Cortex of kidney (tissue), 1 donor: Measurements from ENCODE around the gene CHCHD6.

Experiments
- DNase-seq: peaks from one replicate; lab custom pipeline; 2025; lab: John Stamatoyannopoulos, UW

CHCHD6 gene

DNA sequence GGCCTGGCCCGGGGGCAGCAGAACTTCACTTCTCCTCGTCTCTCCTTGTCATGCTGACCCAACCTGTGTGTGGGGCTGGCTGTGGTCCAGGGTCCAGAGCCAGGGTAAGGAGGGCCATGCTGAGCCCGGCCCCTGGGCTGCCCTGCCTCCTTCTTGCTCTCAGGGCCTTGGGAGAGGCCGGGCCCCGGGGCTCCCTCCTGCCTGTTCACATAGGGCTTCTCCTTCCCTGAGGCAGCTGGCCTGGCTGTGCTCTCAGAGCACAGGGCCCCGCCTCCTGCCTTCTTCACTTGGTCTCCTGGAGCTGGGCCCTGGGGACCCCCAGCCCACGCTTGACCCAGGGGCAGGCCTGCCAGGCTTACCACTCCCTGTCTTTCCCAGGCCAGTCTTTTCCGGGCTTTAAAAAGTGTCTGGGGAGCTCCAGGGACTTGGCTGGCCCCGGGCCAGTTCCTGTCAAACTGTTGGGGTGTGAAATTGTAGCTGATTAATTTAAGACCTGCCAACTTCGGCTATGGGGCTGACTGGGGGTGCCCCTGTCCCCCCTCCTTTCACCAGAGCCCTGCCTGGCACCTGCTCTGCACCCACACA lies 290.7 kb downstream of the CHCHD6 start:
- no peak for DNase-seq

DNA sequence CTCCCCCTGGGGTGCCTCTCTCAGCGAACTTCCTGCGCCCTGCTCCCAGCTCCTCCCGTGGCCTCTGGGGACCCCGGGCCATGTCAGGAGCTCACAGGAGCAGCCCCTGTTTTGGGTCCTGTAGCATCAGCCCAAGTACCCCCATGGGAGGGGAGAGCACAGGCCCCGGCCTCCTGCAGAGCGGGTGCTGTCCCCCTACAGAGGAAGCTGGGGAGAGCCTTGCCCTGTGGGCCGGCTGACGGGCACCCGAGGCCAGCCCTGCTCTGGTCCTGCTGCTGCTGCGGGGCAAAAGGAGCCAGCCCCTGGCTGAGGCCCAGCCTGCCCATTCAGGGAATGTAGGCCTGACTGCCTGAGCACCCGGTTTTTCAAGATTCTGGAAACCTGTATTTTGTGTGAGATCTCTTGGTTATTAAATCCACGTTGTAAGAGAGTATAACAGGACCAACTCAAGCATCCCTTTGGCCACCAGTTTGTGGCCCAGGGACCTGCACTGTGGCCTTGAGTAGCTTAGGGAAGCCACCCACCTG lies 291.3 kb downstream of the CHCHD6 start:
- DNase-seq, result no peak

DNA sequence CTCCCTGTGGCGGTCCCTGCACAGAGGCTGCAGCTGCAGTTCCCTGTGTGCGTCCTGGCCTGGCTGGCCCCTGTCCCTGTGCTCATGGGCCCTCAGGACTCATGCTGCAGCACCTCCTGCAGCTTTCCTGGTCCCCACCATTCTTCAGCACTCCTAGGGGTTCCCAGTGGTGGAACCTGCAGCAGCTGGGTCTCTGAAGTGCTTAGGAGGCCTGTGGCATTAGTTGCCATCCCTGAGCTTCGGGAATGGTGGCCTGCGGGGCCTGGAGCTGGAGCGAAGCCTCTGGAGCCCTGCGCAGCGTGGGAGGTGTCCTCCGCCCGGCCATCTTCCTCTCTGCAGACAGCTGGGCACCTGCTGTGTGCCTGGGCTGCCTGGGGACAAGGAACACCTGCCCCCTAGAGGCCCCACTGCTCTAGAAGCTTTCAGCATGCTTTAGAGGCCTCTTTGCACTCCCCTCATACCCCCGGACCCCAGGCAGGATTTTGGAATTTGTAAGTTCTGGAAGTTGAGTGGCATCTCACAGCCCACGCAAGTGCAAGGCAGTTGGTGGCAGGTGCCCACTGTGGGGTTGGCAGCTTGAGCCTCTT lies 292.0 kb downstream of the CHCHD6 start:
- DNase-seq, result no peak

DNA sequence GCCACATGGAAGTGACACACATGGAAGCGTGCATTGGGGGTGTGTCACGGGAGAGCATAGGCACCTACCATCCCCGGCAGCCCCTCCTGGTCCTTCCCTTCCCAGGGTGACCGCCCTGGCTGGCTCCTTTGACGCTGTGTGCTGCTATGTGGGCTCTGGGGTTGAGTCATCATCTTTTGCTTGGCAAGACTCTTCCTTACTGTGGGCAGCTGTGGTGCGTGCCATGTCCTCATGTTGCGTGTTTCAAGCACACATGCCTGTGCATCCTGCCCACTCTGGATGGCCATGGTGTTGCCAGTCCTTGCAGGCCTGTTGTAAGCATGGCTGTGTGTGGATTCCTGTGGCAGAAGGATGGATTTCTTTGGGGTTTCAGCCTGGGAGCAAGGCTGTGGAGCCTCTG lies 292.9 kb downstream of the CHCHD6 start:
- DNase-seq, result no peak

DNA sequence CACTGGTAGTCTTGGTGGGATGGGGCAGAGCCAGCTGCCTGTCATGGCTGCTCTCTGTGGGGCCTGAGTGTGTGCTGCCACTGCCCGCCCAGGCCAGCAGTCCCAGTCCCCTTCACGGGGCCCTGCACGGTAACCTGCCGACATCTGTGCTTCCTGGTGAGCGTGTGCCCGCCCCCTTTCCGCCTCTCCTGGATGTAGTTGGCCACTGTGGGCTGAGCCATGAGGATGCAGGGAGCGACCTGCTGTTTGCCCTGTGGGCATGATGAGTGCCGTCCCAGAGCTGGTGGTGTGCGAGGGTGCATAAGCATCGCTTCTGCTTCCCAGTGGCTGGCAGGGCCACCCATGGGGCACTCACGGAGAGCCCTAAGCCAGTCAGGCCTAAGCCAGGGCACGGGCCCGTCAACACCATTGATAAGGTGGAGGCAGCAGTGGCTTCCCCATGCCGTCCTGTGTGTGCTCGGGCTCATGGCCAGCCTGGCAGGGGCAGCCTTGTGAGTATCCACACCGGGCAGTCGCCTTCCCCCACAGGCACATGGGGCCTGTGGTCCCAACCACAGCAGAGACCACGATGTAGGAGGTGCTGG lies 293.5 kb downstream of the CHCHD6 start:
- no peak for DNase-seq

DNA sequence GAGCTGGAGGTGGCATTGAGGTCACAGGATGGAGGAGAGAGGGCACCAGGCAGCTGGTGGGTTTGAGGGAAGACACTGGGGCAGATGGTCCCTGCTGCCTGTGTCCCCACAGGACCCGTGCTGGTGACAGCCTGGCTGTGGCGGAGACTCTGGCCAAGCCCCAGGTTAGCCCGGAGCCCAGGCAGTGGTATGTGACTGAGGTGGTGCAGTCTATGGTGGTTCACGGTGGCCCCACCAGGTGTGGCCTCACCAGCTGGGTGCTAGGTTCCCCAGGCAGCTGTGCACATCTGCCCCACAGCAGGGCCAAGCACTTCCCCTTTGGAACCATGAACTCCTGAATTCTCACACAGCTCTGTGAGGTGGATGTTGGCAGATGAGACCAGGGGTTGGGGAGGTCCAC lies 294.3 kb downstream of the CHCHD6 start:
- no peak for DNase-seq

DNA sequence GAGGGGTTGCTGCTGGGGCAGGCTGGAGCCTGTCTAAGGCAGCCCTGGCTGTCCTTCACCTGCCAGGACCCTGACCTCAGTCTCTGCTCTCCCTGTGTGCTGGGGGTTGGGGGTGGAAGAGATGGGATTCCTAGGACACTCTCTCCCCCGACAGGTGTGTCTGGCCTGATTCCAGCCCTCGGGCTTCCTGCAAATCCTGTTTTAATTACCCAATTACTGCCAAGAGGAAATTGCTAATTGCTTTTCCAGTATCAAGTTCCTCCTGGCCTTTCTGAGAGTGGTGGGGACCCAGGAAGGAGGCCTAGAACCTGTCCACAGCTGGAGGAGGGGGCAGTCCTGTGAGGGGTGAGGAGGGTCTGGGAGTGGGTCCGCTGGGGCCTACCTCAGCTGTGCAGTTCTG lies 294.7 kb downstream of the CHCHD6 start:
- DNase-seq, result no peak

DNA sequence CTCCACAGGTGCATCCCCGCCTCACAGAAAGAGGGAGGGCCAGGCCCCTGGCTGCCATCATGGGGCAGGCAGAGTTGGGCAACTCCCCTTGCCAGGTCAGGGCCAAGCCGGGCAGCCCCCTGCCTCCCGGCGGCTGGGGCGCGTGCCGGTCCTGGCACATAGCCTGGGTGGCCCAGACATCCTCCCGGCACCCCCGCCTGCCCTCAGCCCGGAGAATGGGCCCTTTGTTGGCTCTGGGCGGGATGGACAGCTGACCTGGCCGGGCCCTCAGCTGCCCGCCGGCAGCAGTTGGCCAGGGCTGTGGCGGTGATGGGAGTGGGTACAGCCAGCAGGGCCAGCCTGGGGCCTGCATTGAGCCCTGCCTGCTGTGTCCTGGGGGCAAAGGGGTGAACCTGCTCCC lies 295.3 kb downstream of the CHCHD6 start:
- no peak for DNase-seq

- no peak for DNase-seq
These were observed 296.1 kb downstream of the CHCHD6 start for GRCh38 chr3:127000119-127000518.

DNA sequence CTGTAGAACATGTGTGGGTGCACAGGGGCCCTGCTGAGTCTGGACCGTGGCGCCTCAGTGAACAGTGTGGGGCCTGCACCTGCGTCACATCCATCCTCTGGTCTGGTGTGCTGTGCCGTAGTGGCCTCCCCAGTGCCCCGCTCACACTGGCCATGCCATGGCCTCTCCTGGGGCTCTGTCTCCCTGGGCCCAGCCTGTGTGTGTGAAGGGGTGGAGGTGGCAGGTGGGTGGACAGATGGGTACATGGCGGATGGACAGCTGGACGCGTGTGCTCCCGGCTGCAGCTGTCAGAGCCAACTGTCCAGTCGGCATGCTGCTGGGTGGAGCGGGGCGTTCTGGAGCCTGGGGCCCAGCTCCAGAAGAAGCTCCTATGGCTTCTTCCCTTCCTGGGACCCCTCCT lies 296.7 kb downstream of the CHCHD6 start:
- DNase-seq, result no peak

DNA sequence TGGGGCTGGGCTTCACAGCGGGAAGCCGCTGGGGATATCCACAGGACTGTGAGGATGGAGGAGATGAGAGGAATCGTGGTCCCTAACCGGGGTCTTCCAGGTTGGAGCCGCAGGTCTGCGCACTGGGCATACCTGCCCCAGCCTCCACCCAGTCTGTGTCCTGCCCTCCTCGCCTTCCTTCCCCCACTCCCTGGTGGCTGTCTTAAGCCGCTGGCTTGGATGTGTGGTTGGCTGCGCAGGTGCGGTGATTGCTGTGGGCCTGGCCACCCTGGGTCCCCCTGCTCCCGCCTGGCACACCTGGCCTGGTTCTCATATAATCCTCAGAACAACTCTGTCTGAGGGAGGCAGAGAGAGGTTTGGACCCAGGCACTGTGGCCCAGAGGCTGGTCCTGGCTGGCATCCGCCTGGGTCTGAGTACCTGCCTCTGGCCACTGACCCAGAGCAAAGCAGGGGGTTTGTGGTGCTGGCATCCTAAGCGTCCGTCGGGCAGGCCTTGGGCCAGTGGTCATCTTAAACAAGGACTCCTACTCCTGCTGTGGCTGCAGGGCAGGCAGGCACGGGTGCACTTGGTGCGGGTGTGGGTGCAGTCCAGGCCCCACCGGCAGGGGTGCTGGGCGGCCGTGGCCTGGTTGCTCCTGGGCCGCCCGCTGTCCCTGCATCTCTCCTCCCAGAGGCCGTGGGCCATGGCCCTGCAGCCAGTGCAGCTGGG lies 297.6 kb downstream of the CHCHD6 start:
- DNase-seq, result no peak

GRCh38 chr3:127002195-127003174 lies 298.4 kb downstream of the CHCHD6 start:
- DNase-seq, result no peak

GRCh38 chr3:127003175-127003555 lies 299.1 kb downstream of the CHCHD6 start:
- no peak for DNase-seq

- no peak for DNase-seq
These were observed 299.7 kb downstream of the CHCHD6 start for GRCh38 chr3:127003601-127004280.

DNA sequence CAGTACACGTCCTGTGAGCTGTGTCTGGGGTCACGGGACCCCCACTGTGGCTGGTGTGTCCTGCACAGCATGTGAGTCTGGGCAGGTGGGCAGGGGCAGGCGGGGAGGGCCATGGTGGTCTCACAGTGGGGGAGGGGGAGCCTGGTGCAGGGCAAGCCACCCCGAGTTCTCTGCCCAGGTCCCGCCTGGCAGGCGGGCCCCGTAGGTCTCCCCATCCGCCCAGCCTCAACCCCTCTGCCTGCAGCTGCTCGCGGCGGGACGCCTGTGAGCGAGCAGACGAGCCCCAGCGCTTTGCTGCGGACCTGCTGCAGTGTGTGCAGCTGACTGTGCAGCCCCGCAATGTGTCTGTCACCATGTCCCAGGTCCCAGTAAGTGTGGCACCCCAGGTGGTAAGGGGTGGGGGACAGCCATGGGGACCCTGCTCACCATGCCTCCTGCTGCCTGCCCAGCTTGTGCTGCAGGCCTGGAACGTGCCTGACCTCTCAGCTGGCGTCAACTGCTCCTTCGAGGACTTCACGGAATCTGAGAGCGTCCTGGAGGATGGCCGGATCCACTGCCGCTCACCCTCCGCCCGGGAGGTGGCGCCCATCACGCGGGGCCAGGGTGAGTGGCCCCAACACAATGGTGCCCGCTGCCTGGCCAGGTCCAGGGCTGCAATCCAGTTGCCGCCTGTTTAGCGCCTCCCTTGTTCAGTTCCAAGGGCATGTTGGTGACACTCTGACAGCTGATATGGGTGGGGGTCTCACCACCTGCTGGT lies 300.8 kb downstream of the CHCHD6 start:
- no peak for DNase-seq

DNA sequence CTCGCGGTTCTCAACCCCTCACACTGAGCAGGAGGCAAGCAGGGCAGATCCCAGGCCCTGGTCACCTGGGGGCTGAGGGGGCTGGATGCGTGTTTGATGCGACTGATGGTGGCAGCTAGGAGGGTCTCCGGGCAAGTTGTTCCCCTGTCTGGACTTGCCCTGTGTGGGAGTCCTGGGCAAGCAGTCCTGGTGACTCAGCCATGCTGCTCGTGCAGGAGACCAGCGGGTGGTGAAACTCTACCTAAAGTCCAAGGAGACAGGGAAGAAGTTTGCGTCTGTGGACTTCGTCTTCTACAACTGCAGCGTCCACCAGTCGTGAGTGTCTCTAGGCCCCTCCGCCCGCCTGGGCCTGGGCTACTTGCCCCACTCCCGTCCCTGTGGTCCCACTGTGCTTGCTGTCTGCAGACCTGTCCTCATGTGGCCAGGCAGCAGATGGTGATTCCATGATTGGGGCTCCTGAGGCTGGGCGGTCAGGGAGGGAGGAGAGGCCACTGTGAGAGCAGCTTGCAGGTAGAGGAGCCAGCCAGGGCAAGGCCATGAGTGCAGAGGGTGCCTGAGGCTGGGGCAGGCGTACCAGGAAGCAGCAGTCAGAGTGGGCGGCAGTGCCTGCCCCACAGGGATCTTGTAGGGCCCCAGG lies 301.9 kb downstream of the CHCHD6 start:
- DNase-seq, result no peak

DNA sequence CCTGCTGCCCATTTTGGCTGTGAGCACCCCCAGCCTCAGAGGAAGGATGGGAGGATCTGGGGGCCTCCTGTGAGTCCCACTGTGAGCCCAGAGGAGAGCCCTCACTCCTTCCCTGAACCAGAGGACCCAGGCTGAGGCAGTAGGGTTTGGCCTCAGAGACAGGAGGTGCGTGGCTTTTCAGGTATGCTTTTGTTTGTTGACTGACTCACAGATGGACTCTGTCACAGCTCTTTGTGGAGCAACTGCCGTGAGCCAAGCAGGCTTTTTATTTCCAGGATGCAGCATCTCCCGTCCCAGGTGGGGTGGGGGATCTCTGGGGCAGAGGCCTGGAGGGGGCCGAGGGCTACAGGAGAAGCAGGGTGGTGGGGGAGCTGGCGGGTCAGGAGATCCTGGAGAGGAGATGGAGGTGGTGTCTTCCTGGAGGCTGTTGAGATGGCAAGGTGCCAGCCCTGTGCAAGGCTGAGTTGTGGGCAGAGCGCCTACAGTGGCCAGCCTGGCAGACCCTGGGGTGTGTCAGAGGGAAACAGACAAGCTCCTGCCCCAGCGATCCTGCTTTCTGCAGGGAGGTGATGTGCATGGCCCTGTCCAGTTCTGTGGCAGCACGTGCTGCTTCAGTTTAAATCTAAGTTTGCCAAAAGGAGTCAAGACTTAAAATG lies 302.9 kb downstream of the CHCHD6 start:
- no peak for DNase-seq

GRCh38 chr3:127008236-127008635 lies 304.2 kb downstream of the CHCHD6 start:
- no peak for DNase-seq

DNA sequence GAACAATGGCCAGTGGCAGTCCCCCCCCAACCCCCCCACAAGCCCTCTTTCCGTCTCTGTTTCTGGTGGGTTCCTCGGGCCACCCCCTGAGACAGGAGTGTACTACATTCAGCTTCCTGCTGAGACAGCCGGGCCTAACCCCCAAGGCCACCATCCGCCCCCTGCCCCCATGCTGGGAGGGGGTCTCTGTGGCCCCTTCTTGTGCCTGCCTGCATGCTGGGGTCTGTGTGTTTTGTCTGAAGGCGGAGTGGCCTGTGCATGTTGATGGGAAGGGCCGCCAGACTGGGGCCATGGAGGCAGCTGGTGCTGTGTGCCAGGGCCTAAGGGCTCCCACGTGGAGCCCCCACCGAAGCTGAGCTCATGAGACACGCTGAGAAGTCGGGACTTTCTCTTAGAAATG lies 305.5 kb downstream of the CHCHD6 start:
- DNase-seq, result no peak
